ENCODE measurements around the gene KCNH6.

KCNH6 gene

DNA sequence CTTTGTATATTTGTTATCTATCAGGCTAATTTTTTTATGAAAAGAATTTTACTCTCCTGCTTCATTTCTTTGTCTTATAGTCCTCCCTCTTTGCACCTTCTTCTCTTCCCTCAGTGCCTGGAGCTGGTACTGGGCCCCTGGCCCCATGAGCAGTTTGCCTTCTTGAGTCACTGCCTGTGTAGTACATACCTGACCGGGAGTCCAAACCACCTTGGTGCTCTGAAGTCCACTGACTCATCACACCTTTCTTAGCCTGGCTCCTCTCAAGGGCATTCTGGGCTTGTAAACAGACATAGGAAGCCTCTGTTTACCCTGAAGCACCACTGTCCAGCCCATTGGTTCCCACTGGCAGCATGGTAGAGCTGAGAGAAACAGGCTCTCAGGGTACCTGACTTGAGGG is 66.5 kb downstream of the KCNH6 start:
- peak; percentile 33 for DNase-seq (ENCODE audit: low read depth, low spot score)
- no peak overlapping the region for H3K27ac ChIP-seq

DNA sequence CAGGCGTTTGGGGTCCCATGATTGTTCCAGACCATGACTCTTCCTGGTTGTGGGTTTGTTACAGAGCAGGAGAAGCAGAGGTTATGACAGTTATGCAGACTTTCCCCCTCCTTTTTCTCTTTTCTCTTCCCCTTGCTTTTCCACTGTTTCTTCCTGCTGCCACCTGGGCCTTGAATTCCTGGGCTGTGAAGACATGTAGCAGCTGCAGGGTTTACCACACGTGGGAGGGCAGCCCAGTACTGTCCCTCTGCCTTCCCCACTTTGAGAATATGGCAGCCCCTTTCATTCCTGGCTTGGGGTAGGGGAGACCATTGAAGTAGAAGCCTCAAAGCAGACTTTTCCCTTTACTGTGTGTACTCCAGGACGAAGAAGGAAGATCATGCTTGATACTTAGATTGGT is 69.6 kb downstream of the KCNH6 start:
- H3K27ac ChIP-seq: no peak overlapping the region
- DNase-seq (ENCODE audit: low read depth, low spot score): no peak

DNA sequence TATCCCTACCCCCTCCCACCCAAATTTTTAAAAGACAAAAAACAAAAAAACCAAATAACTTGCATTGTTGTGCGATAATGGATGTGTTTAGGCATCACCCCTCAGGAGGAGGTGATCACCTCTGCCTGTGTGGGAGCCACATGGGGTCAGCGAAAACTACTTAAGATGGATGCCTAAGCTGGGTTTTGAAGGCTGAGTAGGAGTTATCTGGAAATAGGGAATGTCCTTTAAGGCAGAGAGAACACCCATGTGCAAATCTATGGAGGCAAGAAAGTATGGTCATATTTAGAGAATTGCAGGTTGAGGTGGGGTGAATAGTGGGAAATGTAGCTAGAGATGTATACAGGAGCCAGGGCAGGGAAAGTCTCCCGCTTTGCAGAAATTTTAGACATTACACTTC is 72.0 kb downstream of the KCNH6 start:
- DNase-seq (ENCODE audit: low read depth, low spot score): no peak
- no peak overlapping the region for H3K27ac ChIP-seq
